Effector memory CD4-positive, alpha-beta T cell (primary cell): Measurements from ENCODE around the gene FBXL5.
A peak's percentile ranks its signal among the peaks of the same experiment; 100 is the strongest.

Source experiments
- DNase-seq, 3 donors: peaks; one replicate each; pipeline ENCODE4 v3.0.0-alpha.2; 2020
- H3K27ac ChIP-seq: 2 replicates; pipeline ENCODE4 v1.7.0; 2013; ENCODE audit warnings: mild to moderate bottlenecking, low read length, moderate library complexity; ENCODE audit not compliant: insufficient read depth, poor library complexity, severe bottlenecking
- H3K27me3 ChIP-seq: replicated peaks from 2 replicates; pipeline ENCODE4 v1.7.0; 2013; ENCODE audit warnings: mild to moderate bottlenecking, low read length; ENCODE audit not compliant: insufficient read depth, control insufficient read depth, poor library complexity, severe bottlenecking
- H3K36me3 ChIP-seq: 2 replicates; pipeline ENCODE4 v1.7.0; 2013; ENCODE audit warnings: mild to moderate bottlenecking, low read length, moderate library complexity; ENCODE audit not compliant: control insufficient read depth, insufficient read depth
- H3K4me1 ChIP-seq: 2 replicates; pipeline ENCODE4 v1.7.0; 2013; ENCODE audit warnings: low read length, mild to moderate bottlenecking; ENCODE audit not compliant: control insufficient read depth, insufficient read depth, poor library complexity, severe bottlenecking
- H3K4me3 ChIP-seq: 2 replicates; pipeline ENCODE4 v1.7.0; 2013; ENCODE audit warnings: low read length, low read depth, mild to moderate bottlenecking; ENCODE audit not compliant: insufficient read depth, poor library complexity, severe bottlenecking
- H3K9me3 ChIP-seq: 2 replicates; pipeline ENCODE4 v1.7.0; 2013; ENCODE audit warnings: mild to moderate bottlenecking, low read length, moderate library complexity; ENCODE audit not compliant: control insufficient read depth
- total RNA-seq, 3 donors: gene quantifications; one replicate each; lab custom pipeline; 2026; lab: John Stamatoyannopoulos, UW

Gene FBXL5
- total RNA-seq = 98.2 to 135 (median 100) reads per million in 3 donors

DNA sequence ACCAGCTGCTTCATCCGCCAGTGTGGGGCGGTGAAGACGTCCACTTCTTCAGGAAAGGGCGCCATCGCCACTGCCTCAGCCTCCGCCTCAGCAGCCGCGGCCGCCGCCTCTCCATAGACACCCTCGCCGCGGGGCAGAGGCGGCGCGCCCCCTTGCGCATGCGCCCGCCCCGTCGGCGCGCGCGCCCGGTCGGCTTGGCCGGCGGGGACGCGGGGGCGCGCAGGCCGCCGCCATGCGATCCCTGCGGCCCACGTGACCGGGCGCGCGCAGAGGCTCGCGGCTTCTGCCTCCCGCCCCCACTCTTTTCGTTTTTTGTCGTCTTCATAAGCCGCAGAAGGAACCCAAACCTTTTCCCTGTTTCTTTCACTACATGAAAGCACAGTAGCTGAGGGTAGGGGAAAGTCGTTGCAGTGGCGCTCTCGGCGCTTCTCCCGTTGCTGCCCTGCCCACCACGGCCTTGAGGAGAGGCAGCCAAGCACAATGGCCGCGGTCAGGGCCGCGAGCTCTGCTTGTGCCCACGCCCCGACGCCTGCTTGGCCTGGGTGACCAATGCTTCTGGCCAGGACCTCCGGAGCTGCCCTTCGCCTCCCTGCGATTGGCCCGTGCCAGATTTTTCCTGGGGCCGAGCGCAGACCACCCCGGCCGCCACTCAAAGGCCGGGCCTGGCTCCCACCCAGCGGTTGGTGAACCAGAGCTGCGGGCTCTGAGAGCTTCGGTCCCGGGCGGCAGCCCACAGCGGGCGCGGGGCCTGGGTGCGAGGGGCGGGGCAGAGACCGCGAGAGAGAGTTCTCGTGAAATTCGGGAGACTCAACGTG lies at the start of gene FBXL5:
FBXL5 (minus strand) TSS at position 135 of the 815 bp plus-strand sequence; CDS start at position 65, 70 bp downstream.
- no peaks in the 10 kb centered on the region for H3K36me3 ChIP-seq
- H3K27me3 ChIP-seq = no peaks in the 10 kb centered on the region
- peaks cover 33% of the 10 kb centered on the region for H3K4me1 ChIP-seq

GRCh38 chr4:15704129-15704528 lies 49.0 kb upstream of the FBXL5 start:
- DNase-seq = no peak
- Histone ChIP-seq H3K4me3 (no peak overlapping the region), H3K27ac (no peak overlapping the region)

More for the DNA sequence above, at the start of gene FBXL5:
- Histone ChIP-seq H3K9me3 (no peaks in the 10 kb centered on the region), H3K27ac (peak within 1 kb of the TSS; percentile 92), H3K4me3 (peak within 1 kb of the TSS; percentile 95)
- DNase-seq = peak; percentile 69 to 76 (median 71)

DNA sequence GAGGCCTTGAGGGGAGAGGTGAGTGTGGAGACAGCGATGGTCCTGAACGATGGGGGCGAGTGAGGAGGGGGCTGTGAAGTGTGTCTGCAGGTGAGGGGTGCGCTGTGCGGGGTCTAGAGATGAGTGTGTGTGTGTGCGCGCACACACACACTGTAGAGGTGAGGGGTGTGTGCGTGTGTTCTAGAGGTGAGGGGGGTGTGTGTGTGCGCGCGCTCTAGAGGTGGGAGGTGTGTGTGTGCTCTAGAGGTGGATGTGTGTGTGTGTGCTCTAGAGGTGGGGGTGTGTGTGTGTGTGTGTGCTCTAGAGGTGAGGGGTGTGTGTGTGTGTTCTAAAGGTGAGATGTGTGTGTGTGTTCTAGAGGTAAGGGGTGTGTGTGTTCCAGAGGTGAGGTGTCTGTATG lies 48.3 kb upstream of the FBXL5 start:
- H3K9me3 ChIP-seq = no peaks in the 10 kb centered on the region
- no peak overlapping the region for H3K27ac ChIP-seq
- DNase-seq = no peak
- H3K4me1 ChIP-seq = peaks cover 6% of the 10 kb centered on the region
- H3K27me3 ChIP-seq = no peaks in the 10 kb centered on the region
- peak overlapping the region; percentile 43 for H3K4me3 ChIP-seq
- H3K36me3 ChIP-seq = no peaks in the 10 kb centered on the region

More at GRCh38 chr4:15704129-15704528, 49.0 kb upstream of the FBXL5 start:
- H3K27me3 ChIP-seq = no peaks in the 10 kb centered on the region
- no peaks in the 10 kb centered on the region for H3K9me3 ChIP-seq
- no peaks in the 10 kb centered on the region for H3K36me3 ChIP-seq
- H3K4me1 ChIP-seq = peaks cover 6% of the 10 kb centered on the region

GRCh38 chr4:15702941-15703403 lies 47.8 kb upstream of the FBXL5 start, which contains the start of gene BST1:
Gene BST1 (plus strand): TSS chr4:15703065. CDS start chr4:15703145, 80 bp downstream.
- H3K4me1 ChIP-seq = peaks cover 6% of the 10 kb centered on the region
- H3K4me3 ChIP-seq = peak within 1 kb of the TSS; percentile 43
- DNase-seq = peak in 2 of 3 donors; percentile 7 to 9
- no peaks in the 10 kb centered on the region for H3K9me3 ChIP-seq
- no peaks in the 10 kb centered on the region for H3K27me3 ChIP-seq
- no peaks in the 10 kb centered on the region for H3K36me3 ChIP-seq
- no peak within 1 kb of the TSS for H3K27ac ChIP-seq

GRCh38 chr4:15696866-15697265 lies 41.7 kb upstream of the FBXL5 start:
- no peaks in the 10 kb centered on the region for H3K36me3 ChIP-seq
- no peak overlapping the region for H3K27ac ChIP-seq
- no peak overlapping the region for H3K4me3 ChIP-seq
- H3K4me1 ChIP-seq = no peaks in the 10 kb centered on the region
- H3K27me3 ChIP-seq = no peaks in the 10 kb centered on the region
- H3K9me3 ChIP-seq = no peaks in the 10 kb centered on the region
- DNase-seq = no peak

- no peak for DNase-seq
- H3K4me1 ChIP-seq = no peaks in the 10 kb centered on the region
- no peaks in the 10 kb centered on the region for H3K36me3 ChIP-seq
- no peaks in the 10 kb centered on the region for H3K9me3 ChIP-seq
- H3K27me3 ChIP-seq = no peaks in the 10 kb centered on the region
- no peak overlapping the region for H3K27ac ChIP-seq
- H3K4me3 ChIP-seq = no peak overlapping the region
Observed at GRCh38 chr4:15695729-15696128, 40.6 kb upstream of the FBXL5 start.

DNA sequence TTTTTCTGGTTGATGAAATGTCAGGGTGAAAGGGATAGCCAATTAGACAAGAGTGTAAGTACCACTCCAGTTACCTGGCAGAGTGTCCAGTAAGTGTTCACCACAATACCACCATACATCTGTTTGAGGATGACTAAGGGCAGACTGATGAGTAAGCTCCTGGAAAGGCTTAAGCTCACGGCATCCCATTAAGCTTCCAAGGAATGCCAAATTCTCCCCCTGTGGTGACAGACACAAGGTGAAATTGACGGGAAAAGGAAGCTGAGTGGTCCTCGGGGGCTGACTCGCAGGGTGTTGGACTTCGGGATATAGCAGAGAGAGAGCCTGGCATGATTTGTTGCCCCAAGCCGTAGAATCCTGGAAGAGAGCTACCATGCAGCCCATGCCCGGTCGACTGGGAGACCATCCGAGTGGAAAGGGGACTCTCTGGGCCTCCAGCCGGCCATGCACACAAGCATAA lies 40.1 kb upstream of the FBXL5 start:
- H3K36me3 ChIP-seq = no peaks in the 10 kb centered on the region
- H3K27ac ChIP-seq = no peak overlapping the region

GRCh38 chr4:15694431-15694830 lies 39.3 kb upstream of the FBXL5 start:
- Histone ChIP-seq H3K27me3 (no peaks in the 10 kb centered on the region), H3K4me1 (no peaks in the 10 kb centered on the region), H3K9me3 (no peaks in the 10 kb centered on the region), H3K36me3 (no peaks in the 10 kb centered on the region), H3K27ac (no peak overlapping the region), H3K4me3 (no peak overlapping the region)
- no peak for DNase-seq

More for the DNA sequence above, 40.1 kb upstream of the FBXL5 start:
- Histone ChIP-seq H3K4me3 (no peak overlapping the region), H3K27me3 (no peaks in the 10 kb centered on the region), H3K4me1 (no peaks in the 10 kb centered on the region), H3K9me3 (no peaks in the 10 kb centered on the region)
- DNase-seq = no peak

- Histone ChIP-seq H3K9me3 (no peaks in the 10 kb centered on the region), H3K27me3 (no peaks in the 10 kb centered on the region), H3K4me1 (no peaks in the 10 kb centered on the region), H3K36me3 (peaks cover 5% of the 10 kb centered on the region), H3K27ac (no peak overlapping the region), H3K4me3 (no peak overlapping the region)
- no peak for DNase-seq
Observed at GRCh38 chr4:15692602-15693001, 37.4 kb upstream of the FBXL5 start.
